CD14-positive monocyte (primary cell): ENCODE results near the gene GRHL1. TPM values are rescaled to one million over a fixed set of nuclear protein-coding genes. Genes with fewer than 3 reads are reported as not detected.

Source experiments
- DNase-seq, 3 donors: peaks; one replicate each; pipeline ENCODE4 v3.0.0-alpha.2; 2011 to 2022
- H2AFZ ChIP-seq: 2 replicates; pipeline ENCODE4 v1.6.0; 2012; ENCODE audit warnings: mild to moderate bottlenecking, low read depth, low read length, inconsistent platforms; ENCODE audit not compliant: insufficient read depth, poor library complexity, severe bottlenecking
- H3K27ac ChIP-seq, 2 donors: 1 replicate in 1 of 2; 2 replicates in 1 of 2; pipeline ENCODE4 v1.5.1; 2012 to 2013; ENCODE audit warnings: low read length in 2 of 2, control low read depth in 1 of 2, inconsistent platforms in 1 of 2, low read depth in 1 of 2, mild to moderate bottlenecking in 1 of 2
- H3K27me3 ChIP-seq, 2 donors: one replicate each; pipeline versions ENCODE4 v1.6.0 to v1.6.1; 2011 to 2013; ENCODE audit warnings: low read length in 2 of 2; ENCODE audit not compliant: control insufficient read depth in 2 of 2, insufficient read depth in 2 of 2
- H3K36me3 ChIP-seq, 2 donors: replicated peaks in 1 of 2; 1 replicate in 1 of 2; 2 replicates in 1 of 2; pipeline versions ENCODE4 v1.5.1 to v1.6.1; 2012 to 2013; ENCODE audit warnings: low read length in 2 of 2, control low read depth in 1 of 2, inconsistent platforms in 1 of 2, mild to moderate bottlenecking in 1 of 2; ENCODE audit not compliant: insufficient read depth in 2 of 2, control insufficient read depth in 1 of 2
- H3K4me1 ChIP-seq, 2 donors: 1 replicate in 1 of 2; 2 replicates in 1 of 2; pipeline versions ENCODE4 v1.5.1 to v1.6.1; 2012 to 2013; ENCODE audit warnings: low read length in 2 of 2, control low read depth in 1 of 2, inconsistent platforms in 1 of 2, mild to moderate bottlenecking in 1 of 2, moderate library complexity in 1 of 2; ENCODE audit not compliant: insufficient read depth in 2 of 2, control insufficient read depth in 1 of 2
- H3K4me2 ChIP-seq: replicated peaks from 2 replicates; pipeline ENCODE3; 2012; ENCODE audit warnings: low read length, moderate library complexity, mild to moderate bottlenecking; ENCODE audit not compliant: poor library complexity, severe bottlenecking; ENCODE audit errors: extremely low read depth
- H3K4me3 ChIP-seq, 3 experiments: fragments of 200-600 bp in 1 of 3; sonication (generic) in 1 of 3; replicated peaks in 1 of 3; 1 replicate in 2 of 3; 2 replicates in 1 of 3; pipeline ENCODE4 v1.5.1; 2011 to 2013; ENCODE audit warnings: low read length in 3 of 3, mild to moderate bottlenecking in 3 of 3, control low read depth in 2 of 3, low read depth in 2 of 3, inconsistent platforms in 1 of 3, moderate library complexity in 1 of 3
- H3K79me2 ChIP-seq: 2 replicates; pipeline ENCODE4 v1.6.0; 2012; ENCODE audit warnings: mild to moderate bottlenecking, control low read depth, inconsistent platforms, low read length, moderate library complexity; ENCODE audit not compliant: insufficient read depth
- H3K9ac ChIP-seq: 2 replicates; pipeline ENCODE4 v1.6.0; 2017; ENCODE audit warnings: low read length, mild to moderate bottlenecking; ENCODE audit not compliant: insufficient read depth, poor library complexity, severe bottlenecking
- H3K9me3 ChIP-seq, 2 donors: replicated peaks in 1 of 2; 1 replicate in 1 of 2; 2 replicates in 1 of 2; pipeline versions ENCODE4 v1.5.1 to v1.6.1; 2012 to 2013; ENCODE audit warnings: low read length in 2 of 2, control low read depth in 1 of 2; ENCODE audit not compliant: control insufficient read depth in 1 of 2, insufficient read depth in 1 of 2
- H4K20me1 ChIP-seq: 2 replicates; pipeline ENCODE4 v1.6.0; 2012; ENCODE audit warnings: mild to moderate bottlenecking, low read length, control low read depth, moderate library complexity; ENCODE audit not compliant: insufficient read depth
- H3K27ac Mint-ChIP-seq, 7 donors: one replicate each; pipeline ENCODE4 v1.8.0; 2020; ENCODE audit warnings: mild to moderate bottlenecking in 7 of 7, mixed read lengths in 7 of 7, moderate library complexity in 6 of 7, inconsistent platforms in 2 of 7
- H3K27me3 Mint-ChIP-seq, 3 donors: one replicate each; pipeline ENCODE4 v1.8.0; 2021 to 2022; ENCODE audit warnings: low read depth in 3 of 3, mild to moderate bottlenecking in 3 of 3, mixed read lengths in 3 of 3, moderate library complexity in 3 of 3, inconsistent platforms in 1 of 3
- H3K36me3 Mint-ChIP-seq, 2 donors: one replicate each; pipeline ENCODE4 v1.8.0; 2020; ENCODE audit warnings: mixed read lengths in 2 of 2, inconsistent platforms in 1 of 2, mild to moderate bottlenecking in 1 of 2
- H3K4me1 Mint-ChIP-seq: one replicate; pipeline ENCODE4 v1.8.0; 2020; ENCODE audit warnings: mild to moderate bottlenecking, mixed read lengths
- H3K4me3 Mint-ChIP-seq, 2 donors: one replicate each; pipeline ENCODE4 v1.8.0; 2020; ENCODE audit warnings: mild to moderate bottlenecking in 2 of 2, mixed read lengths in 2 of 2, moderate library complexity in 1 of 2
- H3K9me3 Mint-ChIP-seq, 7 donors: one replicate each; pipeline ENCODE4 v1.8.0; 2020 to 2022; ENCODE audit warnings: mixed read lengths in 7 of 7, mild to moderate bottlenecking in 6 of 7, moderate library complexity in 6 of 7, inconsistent platforms in 2 of 7
- WGBS: methylation state at CpG from one replicate; pipeline ENCODE4 v1.1.5; 2013; ENCODE audit warnings: missing lambda C conversion rate; ENCODE audit not compliant: insufficient coverage; 5-methylcytosine and 5-hydroxymethylcytosine counted together
- intact Hi-C, 2 donors: fragments of 100-400 bp; cut with micrococcal nuclease; formaldehyde crosslinking; loops; one replicate each; pipeline versions ENCODE4 v1.15.0 to v1.15.1; 2023
- polyA plus RNA-seq, 3 donors: library from polyadenylated mRNA; depleted of rRNA in 1 of 3; unstranded in 2 of 3; stranded (reverse) in 1 of 3; fragments of 300-500 nt in 2 of 3; fragments of >200 nt in 1 of 3; fragmentation: Illumina TruSeq in 2 of 3; gene quantifications; 1 replicate in 2 of 3; 2 replicates in 1 of 3; pipeline ENCODE4 v1.2.3, GENCODE V29; 2012 to 2021
- TF ChIP-seq, protein P1 (sequence below): fragments of 200-600 bp; IDR thresholded peaks from one replicate; pipeline ENCODE4 v1.8.0; 2022; ENCODE audit warnings: antibody characterized with exemption, mild to moderate bottlenecking

GRHL1 gene
- polyA plus RNA-seq, 3 donors: 0.08 TPM; not detected in 2

DNA sequence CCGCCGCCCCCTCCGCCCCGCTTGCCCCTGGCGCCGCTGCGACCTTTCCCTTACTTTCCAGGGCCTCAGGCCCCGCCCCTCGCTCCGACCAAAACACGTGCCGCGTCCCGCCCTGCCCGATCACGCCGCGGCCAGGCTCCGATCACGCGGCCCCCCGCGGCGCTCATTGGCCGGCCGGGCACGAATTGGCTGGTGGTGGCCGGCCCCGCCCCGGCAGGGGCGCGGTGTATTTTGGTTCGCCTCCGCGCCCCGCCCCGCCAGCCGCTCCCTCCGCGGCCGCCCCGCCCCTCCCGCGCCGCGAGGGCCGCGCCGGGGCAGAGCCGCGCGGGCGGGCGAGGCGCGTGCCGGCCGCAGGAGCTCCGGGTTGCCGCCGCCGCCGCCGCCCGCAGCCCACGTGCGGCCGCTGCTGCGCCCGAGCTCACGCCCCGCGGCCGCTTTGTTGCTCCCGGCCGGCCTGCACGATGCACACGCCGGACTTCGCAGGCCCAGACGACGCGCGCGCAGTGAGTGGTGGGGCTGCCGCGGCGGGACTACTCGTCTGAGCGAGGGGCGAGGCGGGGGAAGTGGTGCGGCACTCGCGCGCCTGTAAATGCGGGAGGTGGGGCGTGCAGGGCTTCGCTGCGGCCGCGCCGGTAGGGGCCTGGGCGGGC, 91.9 kb downstream of the GRHL1 start, which contains the start of gene KLF11:
Gene KLF11, plus strand, starts transcription at position 295 of the 650 bp plus-strand sequence. Its CDS starts 167 bp downstream, at position 462.
- WGBS: under 1% methylated on average over 98 of the region's 104 CpGs
- Mint-ChIP-seq H3K4me1 (peaks cover 50% of the 10 kb centered on the region), H3K4me3 (peak within 1 kb of the TSS; percentile 95 to 98), H3K36me3 (peaks cover 50% of the 10 kb centered on the region in 2 donors), H3K9me3 (peaks cover 0 to 2% (median 0%) of the 10 kb centered on the region in 7 donors), H3K27me3 (peaks cover 2 to 25% (median 11%) of the 10 kb centered on the region in 3 donors), H3K27ac (peak within 1 kb of the TSS; percentile 97 to 99 (median 99))
- Histone ChIP-seq H3K27me3 (no peaks in the 10 kb centered on the region), H2AFZ (peak within 1 kb of the TSS; percentile 56), H3K9me3 (no peaks in the 10 kb centered on the region), H3K9ac (peak within 1 kb of the TSS; percentile 86), H3K4me1 (peaks cover 16 to 34% of the 10 kb centered on the region in 2 donors), H3K4me2 (peak within 1 kb of the TSS; percentile 73), H3K27ac (peak within 1 kb of the TSS; percentile 91 to 92), H3K79me2 (peaks cover 14% of the 10 kb centered on the region), H4K20me1 (peaks cover 43% of the 10 kb centered on the region), H3K4me3 (peak within 1 kb of the TSS; percentile 52 to 70 (median 54)), H3K36me3 (peaks cover 24 to 28% of the 10 kb centered on the region in 2 donors)
- intact Hi-C loops: loop anchor here (10.0 kb wide), 2 partner anchors 229 to 489 kb away; partner anchors contain the start of gene ADAM17 (in 1 of the 2)
- TF ChIP-seq, protein P1, sequence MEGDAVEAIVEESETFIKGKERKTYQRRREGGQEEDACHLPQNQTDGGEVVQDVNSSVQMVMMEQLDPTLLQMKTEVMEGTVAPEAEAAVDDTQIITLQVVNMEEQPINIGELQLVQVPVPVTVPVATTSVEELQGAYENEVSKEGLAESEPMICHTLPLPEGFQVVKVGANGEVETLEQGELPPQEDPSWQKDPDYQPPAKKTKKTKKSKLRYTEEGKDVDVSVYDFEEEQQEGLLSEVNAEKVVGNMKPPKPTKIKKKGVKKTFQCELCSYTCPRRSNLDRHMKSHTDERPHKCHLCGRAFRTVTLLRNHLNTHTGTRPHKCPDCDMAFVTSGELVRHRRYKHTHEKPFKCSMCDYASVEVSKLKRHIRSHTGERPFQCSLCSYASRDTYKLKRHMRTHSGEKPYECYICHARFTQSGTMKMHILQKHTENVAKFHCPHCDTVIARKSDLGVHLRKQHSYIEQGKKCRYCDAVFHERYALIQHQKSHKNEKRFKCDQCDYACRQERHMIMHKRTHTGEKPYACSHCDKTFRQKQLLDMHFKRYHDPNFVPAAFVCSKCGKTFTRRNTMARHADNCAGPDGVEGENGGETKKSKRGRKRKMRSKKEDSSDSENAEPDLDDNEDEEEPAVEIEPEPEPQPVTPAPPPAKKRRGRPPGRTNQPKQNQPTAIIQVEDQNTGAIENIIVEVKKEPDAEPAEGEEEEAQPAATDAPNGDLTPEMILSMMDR: no peak
- DNase-seq: peak; percentile 89 to 93 (median 92)

- peaks cover 50% of the 10 kb centered on the region for H4K20me1 ChIP-seq
- H3K9ac ChIP-seq: peak overlapping the region; percentile 86
- no peaks in the 10 kb centered on the region for H3K27me3 ChIP-seq
- peaks cover 48 to 53% of the 10 kb centered on the region in 2 donors for H3K36me3 Mint-ChIP-seq
- H3K27me3 Mint-ChIP-seq: peaks cover 2 to 25% (median 11%) of the 10 kb centered on the region in 3 donors
- H2AFZ ChIP-seq: no peak overlapping the region
- H3K4me2 ChIP-seq: peak overlapping the region; percentile 73
- TF ChIP-seq, protein P1: no peak
- H3K27ac Mint-ChIP-seq: peak overlapping the region; percentile 13 to 98 (median 76)
- peaks cover 46% of the 10 kb centered on the region for H3K4me1 Mint-ChIP-seq
- H3K9me3 ChIP-seq: no peaks in the 10 kb centered on the region
- peak overlapping the region; percentile 66 to 79 for H3K27ac ChIP-seq
- peak; percentile 90 to 97 (median 96) for DNase-seq
- peaks cover 0 to 2% (median 0%) of the 10 kb centered on the region in 7 donors for H3K9me3 Mint-ChIP-seq
- H3K79me2 ChIP-seq: peaks cover 14% of the 10 kb centered on the region
- H3K36me3 ChIP-seq: peaks cover 28 to 33% of the 10 kb centered on the region in 2 donors
- peak overlapping the region; percentile 39 to 57 (median 44) for H3K4me3 ChIP-seq
- intact Hi-C loops: loop anchor here (10.0 kb wide), 2 partner anchors 229 to 489 kb away; partner anchors contain the start of gene ADAM17 (in 1 of the 2)
- peak overlapping the region; percentile 73 to 79 for H3K4me3 Mint-ChIP-seq
- H3K4me1 ChIP-seq: peaks cover 16 to 34% of the 10 kb centered on the region in 2 donors
- WGBS: 26% methylated on average over 90 of the region's 90 CpGs
Measured at GRCh38 chr2:10043906-10044601, 92.6 kb downstream of the GRHL1 start.
